Measurements from ENCODE around the gene SLC9A7. TPM values are rescaled to one million over a fixed set of nuclear protein-coding genes. Genes with fewer than 3 reads are reported as not detected.

The SLC9A7 gene
- total and polyA plus RNA-seq, 2 donors (not counting 3 experiments of a cell fraction or from before 2014, with no cell fraction given): 4.6 to 7.5 TPM

DNA sequence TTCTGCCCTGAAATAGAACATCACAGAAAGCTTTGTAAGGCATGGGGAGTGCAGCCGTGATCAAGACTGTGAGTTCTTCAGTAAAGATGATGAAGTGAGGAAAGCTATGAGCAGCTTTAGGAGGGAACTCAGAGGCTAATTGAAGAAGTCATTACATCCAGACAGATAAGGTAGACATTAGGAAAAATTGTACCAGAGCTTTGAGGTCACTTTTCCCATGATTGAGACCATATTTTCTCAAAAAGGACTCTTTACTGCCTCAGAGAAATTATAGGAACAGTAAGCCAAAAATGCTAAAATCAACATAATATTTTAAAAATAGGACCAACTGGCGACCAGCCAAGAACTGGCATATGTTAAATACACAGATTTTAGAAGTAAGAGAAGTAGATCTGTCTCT is 174.2 kb downstream of the SLC9A7 start:
- BruUV-seq (replicated peaks): no TSS peak
- Histone ChIP-seq H3K27me3 (ENCODE audit: control insufficient read depth in 2 of 2, insufficient read depth in 2 of 2, low read length in 2 of 2) (no peaks in the 10 kb centered on the region), H3K4me1 (ENCODE audit: control insufficient read depth, extremely low read depth, insufficient read depth, low read length) (peaks cover 45% of the 10 kb centered on the region), H2AFZ (ENCODE audit: low read depth, low read length) (no peak overlapping the region), H3K9me1 (replicated peaks; ENCODE audit: control insufficient read depth, extremely low read depth, insufficient read depth, low read length) (no peaks in the 10 kb centered on the region), H4K20me1 (replicated peaks; ENCODE audit: control insufficient read depth, extremely low read depth, insufficient read depth, low read length) (no peaks in the 10 kb centered on the region), H3K9me3 (replicated peaks; ENCODE audit: control insufficient read depth, insufficient read depth, low read length) (no peaks in the 10 kb centered on the region), H3K4me3 (replicated peaks in 1 of 3; ENCODE audit: insufficient read depth in 1 of 3, low read depth in 1 of 3, low read length in 3 of 3) (no peak overlapping the region), H3K9ac (replicated peaks; ENCODE audit: extremely low read depth, insufficient read depth, low read length) (no peak overlapping the region), H3K79me2 (ENCODE audit: control insufficient read depth, insufficient read depth, low read length) (peaks cover 6% of the 10 kb centered on the region), H3K36me3 (ENCODE audit: control insufficient read depth in 2 of 2, extremely low read depth in 1 of 2, insufficient read depth in 2 of 2, low read length in 2 of 2) (no peaks in the 10 kb centered on the region), H3K4me2 (ENCODE audit: insufficient read depth, low read length) (no peak overlapping the region), H3K27ac (ENCODE audit: insufficient read depth, low read depth, low read length) (no peak overlapping the region)
- FAIRE-seq (no peak), DNase-seq (ENCODE audit: low read depth, low spot score) (no peak)
- dilution Hi-C loops (cut with MboI; ENCODE audit: extremely low pct_ligation_motif_present, low sequenced_read_pairs) (no loop called here), intact Hi-C loops (cut with micrococcal nuclease) (no loop called here)
- CTCF ChIA-PET: no interaction called here
- POLR2A ChIA-PET: no interaction called here
- TF ChIP-seq GATA2 (IDR thresholded peaks at IDR 0.05; ENCODE audit: insufficient read depth, insufficient read length, low read depth, low read length) (no peak), MYC (IDR thresholded peaks at IDR 0.05; ENCODE audit: low read depth, low read length) (no peak), POLR2AphosphoS5 (IDR thresholded peaks at IDR 0.05; ENCODE audit: insufficient read depth, low read depth, low read length) (no peak), FOS (IDR thresholded peaks at IDR 0.05; ENCODE audit: borderline replicate concordance, insufficient read depth, low read length) (no peak), JUN (IDR thresholded peaks at IDR 0.05; ENCODE audit: borderline replicate concordance, insufficient read depth, insufficient read length, low read depth) (no peak), CTCF (IDR thresholded peaks at IDR 0.05; ENCODE audit: extremely low read depth in 1 of 2, insufficient read depth in 1 of 2, low read depth in 1 of 2, low read length in 2 of 2) (no peak), POLR2A (IDR thresholded peaks at IDR 0.05; ENCODE audit: low read depth, low read length) (no peak), EZH2 (IDR thresholded peaks at IDR 0.05; ENCODE audit: borderline replicate concordance, low read depth, low read length, severe bottlenecking) (no peak)
- TF ChIP-seq, protein P1, sequence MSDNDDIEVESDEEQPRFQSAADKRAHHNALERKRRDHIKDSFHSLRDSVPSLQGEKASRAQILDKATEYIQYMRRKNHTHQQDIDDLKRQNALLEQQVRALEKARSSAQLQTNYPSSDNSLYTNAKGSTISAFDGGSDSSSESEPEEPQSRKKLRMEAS (IDR thresholded peaks at IDR 0.05; ENCODE audit: insufficient read depth, insufficient read length): no peak
